Uterus (tissue), 4 donors: Measurements from ENCODE around the gene BCAN. TPM values are rescaled to one million over a fixed set of nuclear protein-coding genes. Genes with fewer than 3 reads are reported as not detected.

Source experiments
- DNase-seq, 2 donors: peaks; one replicate each; pipeline ENCODE4 v3.0.0-alpha.2; 2019 to 2020
- H3K27ac ChIP-seq, 2 donors: fragments of 200-600 bp; sonication (generic); 1 replicate in 1 of 2; 2 replicates in 1 of 2; pipeline ENCODE4 v1.5.1; 2016 to 2018
- H3K27me3 ChIP-seq, 2 donors: fragments of 200-600 bp; sonication (generic); one replicate each; pipeline ENCODE4 v1.5.1; 2018 to 2019; ENCODE audit warnings: control low read depth in 1 of 2
- H3K36me3 ChIP-seq, 2 donors: fragments of 200-600 bp; sonication (generic); one replicate each; pipeline ENCODE4 v1.5.1; 2019; ENCODE audit warnings: control low read depth in 1 of 2
- H3K4me1 ChIP-seq, 2 donors: fragments of 200-600 bp; sonication (generic); one replicate each; pipeline ENCODE4 v1.5.1; 2018 to 2019; ENCODE audit warnings: control low read depth in 1 of 2
- H3K4me3 ChIP-seq, 2 donors: fragments of 200-600 bp; sonication (generic); 1 replicate in 1 of 2; 2 replicates in 1 of 2; pipeline ENCODE4 v1.5.1; 2018 to 2019; ENCODE audit warnings: mild to moderate bottlenecking in 1 of 2
- H3K9me3 ChIP-seq, 2 donors: fragments of 200-600 bp; sonication (generic); one replicate each; pipeline ENCODE4 v1.5.1; 2019; ENCODE audit warnings: control low read depth in 1 of 2
- CTCF ChIP-seq, 4 experiments: fragments of 200-600 bp in 2 of 4; fragments of 450-650 bp in 2 of 4; sonication (generic) in 2 of 4; IDR thresholded peaks; one replicate each; pipeline ENCODE4 v1.5.1; 2016 to 2019; ENCODE audit warnings: antibody characterized with exemption in 4 of 4, mild to moderate bottlenecking in 2 of 4, moderate library complexity in 1 of 4
- POLR2A ChIP-seq, 2 donors: fragments of 450-650 bp; IDR thresholded peaks; one replicate each; pipeline ENCODE4 v1.6.1; 2016; ENCODE audit warnings: antibody characterized with exemption in 2 of 2, mild to moderate bottlenecking in 1 of 2, moderate library complexity in 1 of 2
- intact Hi-C: fragments of 100-400 bp; cut with DNase I; formaldehyde crosslinking; loops from one replicate; pipeline ENCODE4 v1.15.1; 2023; ENCODE audit warnings: low total_unique reads
- total RNA-seq, 4 donors: library from RNA; depleted of rRNA in 3 of 4; stranded (reverse); fragments of >200 nt in 3 of 4; gene quantifications; one replicate each; pipeline versions ENCODE4 v1.1.0 to v1.2.4, GENCODE V29; 2014 to 2023
- donor health status: DM: yes; HTN: yes; CAD: no.

The BCAN gene
- total RNA-seq, 4 donors from 2014 or later: 2.3 to 3.0 (median 2.8) TPM; not detected in 1

DNA sequence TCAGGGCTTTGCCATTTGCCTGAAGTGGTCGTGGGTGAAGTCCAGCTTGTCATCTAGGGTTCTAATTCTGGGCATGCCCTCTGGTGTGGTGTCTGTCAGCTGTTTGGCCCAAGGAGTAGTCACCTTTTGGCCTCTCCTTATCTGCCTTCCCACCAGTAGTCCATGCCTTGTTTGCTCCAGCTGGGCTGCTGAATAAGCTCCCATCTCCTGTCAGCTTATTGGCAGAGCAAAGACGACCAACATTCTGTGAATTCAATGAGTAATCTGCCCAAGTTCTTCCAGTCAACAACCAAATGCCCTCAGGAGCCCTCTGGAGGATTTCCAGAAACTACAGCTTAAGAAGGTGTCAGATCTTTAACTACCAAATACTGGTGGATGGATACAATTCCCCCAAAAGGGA is 7.0 kb downstream of the BCAN start:
- Histone ChIP-seq H3K4me3 (no peak overlapping the region), H3K9me3 (no peaks in the 10 kb centered on the region), H3K4me1 (no peaks in the 10 kb centered on the region), H3K36me3 (no peaks in the 10 kb centered on the region), H3K27ac (no peak overlapping the region), H3K27me3 (no peaks in the 10 kb centered on the region)
- intact Hi-C loops: no loop called here
- DNase-seq: no peak
- TF ChIP-seq POLR2A (IDR thresholded peaks at IDR 0.05) (no peak), CTCF (IDR thresholded peaks at IDR 0.05) (no peak)

- intact Hi-C loops: no loop called here
- no peaks in the 10 kb centered on the region for H3K27me3 ChIP-seq
Measured at GRCh38 chr1:156652131-156652991, 10.4 kb downstream of the BCAN start.

GRCh38 chr1:156652992-156653355 is 11.1 kb downstream of the BCAN start:
- DNase-seq: no peak
- H3K27me3 ChIP-seq: no peaks in the 10 kb centered on the region
- H3K4me1 ChIP-seq: peaks cover 0 to 3% of the 10 kb centered on the region in 2 donors
- no peaks in the 10 kb centered on the region for H3K36me3 ChIP-seq
- no peak overlapping the region for H3K27ac ChIP-seq
- TF ChIP-seq POLR2A (IDR thresholded peaks at IDR 0.05) (no peak), CTCF (IDR thresholded peaks at IDR 0.05) (no peak)
- H3K4me3 ChIP-seq: no peak overlapping the region
- intact Hi-C loops: no loop called here
- H3K9me3 ChIP-seq: no peaks in the 10 kb centered on the region

More at GRCh38 chr1:156652131-156652991, 10.4 kb downstream of the BCAN start:
- Histone ChIP-seq H3K27ac (no peak overlapping the region), H3K9me3 (no peaks in the 10 kb centered on the region), H3K4me1 (peaks cover 0 to 3% of the 10 kb centered on the region in 2 donors), H3K36me3 (no peaks in the 10 kb centered on the region), H3K4me3 (no peak overlapping the region)
- TF ChIP-seq CTCF (IDR thresholded peaks at IDR 0.05) (no peak), POLR2A (IDR thresholded peaks at IDR 0.05) (no peak)
- no peak for DNase-seq

GRCh38 chr1:156654700-156655099 is 12.8 kb downstream of the BCAN start:
- intact Hi-C loops: no loop called here
- Histone ChIP-seq H3K27ac (no peak overlapping the region), H3K36me3 (no peaks in the 10 kb centered on the region), H3K9me3 (no peaks in the 10 kb centered on the region), H3K27me3 (no peaks in the 10 kb centered on the region), H3K4me1 (peaks cover 3 to 7% of the 10 kb centered on the region in 2 donors), H3K4me3 (no peak overlapping the region)
- DNase-seq: no peak
- no peak for TF ChIP-seq POLR2A (IDR thresholded peaks at IDR 0.05)
- no peak for TF ChIP-seq CTCF (IDR thresholded peaks at IDR 0.05)

GRCh38 chr1:156655151-156655903 is 13.4 kb downstream of the BCAN start:
- no peak for DNase-seq
- no peaks in the 10 kb centered on the region for H3K36me3 ChIP-seq
- intact Hi-C loops: no loop called here
- H3K4me3 ChIP-seq: no peak overlapping the region
- H3K9me3 ChIP-seq: no peaks in the 10 kb centered on the region
- TF ChIP-seq CTCF (IDR thresholded peaks at IDR 0.05): no peak
- no peak for TF ChIP-seq POLR2A (IDR thresholded peaks at IDR 0.05)
- peaks cover 3 to 9% of the 10 kb centered on the region in 2 donors for H3K4me1 ChIP-seq
- H3K27me3 ChIP-seq: no peaks in the 10 kb centered on the region
- no peak overlapping the region for H3K27ac ChIP-seq
